ENCODE data around the gene RAD51B.

RAD51B gene

DNA sequence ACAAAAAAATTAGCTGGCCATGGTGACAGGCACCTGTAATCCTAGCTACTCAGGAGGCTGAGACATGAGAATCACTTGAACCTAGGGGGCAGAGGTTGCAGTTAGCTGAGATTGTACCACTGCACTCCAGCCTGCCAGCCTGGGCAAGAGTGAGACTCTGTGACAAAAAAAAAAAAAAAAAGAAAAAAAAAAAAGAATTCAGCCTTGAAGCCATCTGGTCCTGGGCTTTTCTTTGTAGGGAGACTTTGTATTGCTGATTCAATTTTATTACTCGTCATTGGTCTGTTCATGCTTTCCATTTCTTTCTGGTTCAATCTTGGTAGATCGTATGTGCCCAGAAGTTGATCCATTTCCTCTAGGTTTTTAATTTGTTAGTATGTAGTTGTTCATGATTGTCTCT, 243.1 kb downstream of the RAD51B start:
- TF ChIP-seq, protein P1, sequence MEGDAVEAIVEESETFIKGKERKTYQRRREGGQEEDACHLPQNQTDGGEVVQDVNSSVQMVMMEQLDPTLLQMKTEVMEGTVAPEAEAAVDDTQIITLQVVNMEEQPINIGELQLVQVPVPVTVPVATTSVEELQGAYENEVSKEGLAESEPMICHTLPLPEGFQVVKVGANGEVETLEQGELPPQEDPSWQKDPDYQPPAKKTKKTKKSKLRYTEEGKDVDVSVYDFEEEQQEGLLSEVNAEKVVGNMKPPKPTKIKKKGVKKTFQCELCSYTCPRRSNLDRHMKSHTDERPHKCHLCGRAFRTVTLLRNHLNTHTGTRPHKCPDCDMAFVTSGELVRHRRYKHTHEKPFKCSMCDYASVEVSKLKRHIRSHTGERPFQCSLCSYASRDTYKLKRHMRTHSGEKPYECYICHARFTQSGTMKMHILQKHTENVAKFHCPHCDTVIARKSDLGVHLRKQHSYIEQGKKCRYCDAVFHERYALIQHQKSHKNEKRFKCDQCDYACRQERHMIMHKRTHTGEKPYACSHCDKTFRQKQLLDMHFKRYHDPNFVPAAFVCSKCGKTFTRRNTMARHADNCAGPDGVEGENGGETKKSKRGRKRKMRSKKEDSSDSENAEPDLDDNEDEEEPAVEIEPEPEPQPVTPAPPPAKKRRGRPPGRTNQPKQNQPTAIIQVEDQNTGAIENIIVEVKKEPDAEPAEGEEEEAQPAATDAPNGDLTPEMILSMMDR (conservative IDR thresholded peaks at IDR 0.05; ENCODE audit: low read depth, low read length): no peak
- no peak for DNase-seq (ENCODE audit: low read depth)
- no peak overlapping the region for H3K4me3 ChIP-seq (ENCODE audit: low read length)

DNA sequence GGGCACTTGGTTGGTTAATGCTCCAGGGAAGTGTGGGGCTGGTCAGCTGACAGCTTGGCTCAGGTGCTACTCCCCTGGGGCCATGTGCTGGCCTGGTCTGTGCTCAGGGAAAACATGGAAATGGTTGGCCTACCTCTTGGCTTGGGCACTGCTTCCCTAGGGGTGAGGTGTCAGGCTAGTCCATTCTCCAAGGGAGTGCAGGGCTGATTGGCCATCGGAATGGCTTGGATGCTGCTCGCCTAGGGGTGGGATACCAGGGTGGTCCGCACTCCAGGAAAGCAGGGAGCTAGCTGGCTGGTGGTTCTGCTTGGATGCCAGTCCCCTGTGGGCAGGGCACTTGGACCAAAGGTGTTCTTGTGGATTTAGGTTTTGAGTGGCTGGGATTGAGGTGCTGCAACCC, 245.7 kb downstream of the RAD51B start:
- DNase-seq (ENCODE audit: low read depth): no peak
- TF ChIP-seq, protein P1 (conservative IDR thresholded peaks at IDR 0.05; ENCODE audit: low read depth, low read length): no peak
- no peak overlapping the region for H3K4me3 ChIP-seq (ENCODE audit: low read length)

DNA sequence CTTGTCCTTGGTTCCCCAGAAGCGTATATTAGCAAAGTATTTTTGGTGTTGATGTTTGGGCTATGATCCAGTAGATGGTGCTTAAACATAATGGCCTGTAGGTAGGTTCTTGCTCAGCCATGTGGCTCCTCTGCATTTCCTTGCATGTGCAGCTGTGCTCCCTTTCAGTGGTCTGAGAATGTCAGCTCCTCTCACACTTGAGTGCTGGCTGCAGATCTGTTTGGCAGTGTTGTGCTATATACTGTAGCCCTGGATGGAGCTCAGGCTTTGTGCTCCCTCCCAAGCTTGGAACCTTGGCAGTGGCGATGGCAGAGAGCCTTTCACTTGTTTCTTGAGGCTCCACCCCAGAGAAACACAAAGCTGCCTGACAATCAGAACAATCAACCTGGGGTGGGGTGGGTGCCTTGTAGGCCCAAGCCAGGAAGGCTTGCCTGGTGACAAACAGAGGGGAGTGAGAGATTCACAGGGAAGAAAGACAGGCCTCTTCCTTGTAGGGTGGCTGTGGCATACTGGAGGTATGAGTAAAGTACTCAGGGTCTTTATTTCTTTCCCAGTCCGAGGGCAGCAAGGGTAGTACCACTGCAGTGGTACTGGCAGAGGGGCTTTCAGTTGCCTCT, 255.3 kb downstream of the RAD51B start:
- no peak overlapping the region for H3K4me3 ChIP-seq (ENCODE audit: low read length)
- TF ChIP-seq, protein P1 (conservative IDR thresholded peaks at IDR 0.05; ENCODE audit: low read depth, low read length): no peak
- no peak for DNase-seq (ENCODE audit: low read depth)

DNA sequence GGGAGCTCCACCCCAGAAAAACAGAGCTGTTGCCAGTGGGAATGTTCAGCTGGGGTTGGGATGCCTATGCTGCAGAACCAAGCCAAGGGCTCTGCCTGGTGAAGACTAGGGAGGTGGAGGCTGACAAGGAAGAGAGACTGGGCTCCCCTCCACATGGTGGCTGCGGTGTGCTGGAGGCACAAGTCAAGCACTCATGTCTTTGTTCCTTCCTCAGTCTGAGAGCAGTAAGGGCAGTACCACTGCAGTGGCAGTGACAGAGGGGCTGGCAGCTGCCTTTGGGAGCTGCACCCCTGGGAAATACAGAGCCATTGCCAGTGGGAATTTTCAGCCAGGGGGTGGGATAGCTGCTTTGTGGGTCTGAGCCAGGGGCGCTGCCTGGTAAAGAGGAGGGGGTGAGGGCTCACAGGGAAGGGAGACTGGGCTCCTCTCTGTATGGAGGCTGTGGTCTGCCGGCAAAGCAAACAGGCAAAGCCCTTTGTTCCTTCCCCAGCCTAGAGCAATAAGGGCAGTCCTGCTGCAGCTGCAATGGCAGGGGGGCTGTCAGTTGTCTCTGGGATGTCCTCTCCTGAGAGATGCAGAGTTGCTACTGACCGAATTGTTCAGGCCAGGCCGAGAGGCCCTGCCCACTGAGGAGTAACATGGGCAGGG, 255.9 kb downstream of the RAD51B start:
- TF ChIP-seq, protein P1 (conservative IDR thresholded peaks at IDR 0.05; ENCODE audit: low read depth, low read length): no peak
- DNase-seq (ENCODE audit: low read depth): no peak
- H3K4me3 ChIP-seq (ENCODE audit: low read length): no peak overlapping the region

DNA sequence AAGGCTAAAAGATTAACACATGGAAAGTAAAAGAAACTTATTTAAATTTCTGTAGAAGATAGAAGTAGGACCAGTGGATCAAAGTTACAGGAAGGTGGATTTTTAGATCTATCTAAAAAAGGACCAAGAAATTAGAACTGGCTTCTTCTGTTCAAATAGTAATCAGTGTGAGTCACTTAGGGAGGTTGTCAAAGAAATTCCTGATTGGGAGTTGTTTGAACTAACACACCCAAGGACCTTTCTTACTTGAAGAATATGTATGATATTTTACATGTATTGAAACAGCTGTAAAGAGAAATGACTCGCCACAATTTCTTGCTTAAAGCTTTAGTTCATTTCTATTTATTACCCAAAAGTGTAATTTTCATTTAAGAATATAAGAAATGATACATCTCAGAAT, 256.9 kb downstream of the RAD51B start:
- TF ChIP-seq, protein P1 (conservative IDR thresholded peaks at IDR 0.05; ENCODE audit: low read depth, low read length): no peak
- no peak overlapping the region for H3K4me3 ChIP-seq (ENCODE audit: low read length)
- DNase-seq (ENCODE audit: low read depth): no peak

DNA sequence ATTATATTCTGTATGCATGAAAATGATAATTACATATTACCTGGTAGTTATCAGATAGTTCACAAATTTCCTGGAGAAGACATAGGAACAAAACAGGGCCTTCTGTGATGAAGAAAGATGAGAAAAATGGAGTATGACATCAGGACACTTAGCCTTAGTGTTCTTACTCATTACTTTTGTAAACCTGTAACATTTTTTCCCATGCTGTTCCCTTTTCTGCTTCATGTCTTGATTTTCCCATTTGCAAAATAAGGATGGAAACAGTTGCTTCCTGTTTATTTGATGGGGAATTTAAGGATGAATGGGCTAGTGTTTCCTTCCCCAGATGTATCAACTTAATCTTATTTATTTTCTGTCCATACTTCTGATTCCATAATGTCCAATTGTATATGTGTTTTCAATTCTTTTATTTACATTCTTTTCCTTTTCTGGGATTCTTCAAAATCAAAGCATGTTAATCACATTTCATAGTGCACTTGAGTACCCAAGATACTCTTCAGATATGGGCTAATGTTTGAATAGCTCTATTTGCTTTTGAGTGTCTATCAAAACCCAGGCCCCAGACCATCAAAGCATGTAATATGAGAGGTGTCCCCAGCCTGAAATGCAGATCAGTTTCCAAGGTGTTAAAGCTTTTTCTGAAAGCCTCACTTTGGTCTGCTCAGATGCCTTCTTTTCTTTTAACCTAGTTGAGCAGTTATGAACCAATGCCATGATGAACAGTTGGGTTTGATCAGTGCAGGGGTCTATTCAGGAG, 260.5 kb downstream of the RAD51B start:
- TF ChIP-seq, protein P1 (conservative IDR thresholded peaks at IDR 0.05; ENCODE audit: low read depth, low read length): no peak
- no peak overlapping the region for H3K4me3 ChIP-seq (ENCODE audit: low read length)
- no peak for DNase-seq (ENCODE audit: low read depth)
